GM12878 (cell line): Measurements from ENCODE around the gene CLBA1. TPM values are rescaled to one million over a fixed set of nuclear protein-coding genes. Genes with fewer than 3 reads are reported as not detected.

Source experiments
- ATAC-seq: fragments of 200-7000 bp; cut with Tn5 transposase; 3 replicates; pipeline ENCODE4 v1.9.1; 2020; ENCODE audit warnings: mild to moderate bottlenecking, moderate library complexity
- BruUV-seq: library from RNA; stranded (reverse); fragments of 400-500 nt; replicated peaks from 2 replicates; lab custom pipeline; 2021; lab: Mats Ljungman, UMichigan
- CTCF ChIA-PET: fragments of 300-600 bp; sonication (Branson Sonifier 250); formaldehyde crosslinking; extraction: SDS; loops from one replicate; lab custom pipeline; 2021; ENCODE audit warnings: inconsistent platforms; lab: Yijun Ruan, JAX
- POLR2A ChIA-PET: fragments of 350-600 bp; formaldehyde crosslinking; extraction: SDS; loops from one replicate; lab custom pipeline; 2021; ENCODE audit warnings: inconsistent platforms; lab: Charles Lee
- RAD21 ChIA-PET: fragments of 300-600 bp; sonication (Branson Sonifier 250); formaldehyde crosslinking; loops from one replicate; lab custom pipeline; 2023; ENCODE audit warnings: antibody characterized with exemption; ENCODE audit not compliant: unreplicated experiment; lab: Charles Lee
- SMC1A ChIA-PET: fragments of 300-600 bp; sonication (Branson Sonifier 250); formaldehyde crosslinking; loops from one replicate; lab custom pipeline; 2023; ENCODE audit not compliant: unreplicated experiment, uncharacterized antibody; lab: Charles Lee
- DNase-seq: peaks from one replicate; pipeline ENCODE4 v3.0.0-alpha.2; 2011; ENCODE audit warnings: low read depth, low spot score
- FAIRE-seq: peaks from 3 replicates; lab custom pipeline; 2011; peaks lifted over from hg19 to GRCh38; lab: Jason Lieb, UNC
- H2AFZ ChIP-seq: 2 replicates; pipeline ENCODE4 v1.6.0; 2011; ENCODE audit warnings: low read depth, low read length, control low read depth; ENCODE audit not compliant: control insufficient read depth
- H3K27ac ChIP-seq: 2 replicates; pipeline ENCODE4 v1.5.1; 2011; ENCODE audit warnings: control low read depth; ENCODE audit not compliant: control insufficient read depth, insufficient read depth
- H3K27me3 ChIP-seq, 2 experiments: replicated peaks in 1 of 2; 2 replicates each; pipeline versions ENCODE4 v1.6.0 to v1.6.1; 2011; ENCODE audit warnings: low read length in 1 of 2; ENCODE audit not compliant: control insufficient read depth in 2 of 2, insufficient read depth in 2 of 2
- H3K36me3 ChIP-seq, 2 experiments: 2 replicates each; pipeline ENCODE4 v1.5.1; 2011; ENCODE audit warnings: low read length in 1 of 2; ENCODE audit not compliant: control insufficient read depth in 2 of 2, insufficient read depth in 2 of 2
- H3K4me1 ChIP-seq: 2 replicates; pipeline ENCODE4 v1.6.1; 2011; ENCODE audit warnings: mild to moderate bottlenecking, low read length, moderate library complexity, mixed read lengths; ENCODE audit not compliant: control insufficient read depth, insufficient read depth
- H3K4me2 ChIP-seq: 2 replicates; pipeline ENCODE4 v1.6.0; 2011; ENCODE audit warnings: control low read depth; ENCODE audit not compliant: control insufficient read depth, insufficient read depth
- H3K4me3 ChIP-seq: fragments of 200-600 bp; sonication (generic); 2 replicates; pipeline ENCODE4 v1.5.1; 2016
- H3K79me2 ChIP-seq: 2 replicates; pipeline ENCODE4 v1.6.0; 2011; ENCODE audit warnings: low read length; ENCODE audit not compliant: control insufficient read depth, insufficient read depth
- H3K9ac ChIP-seq: 2 replicates; pipeline ENCODE4 v1.8.0; 2011; ENCODE audit warnings: low read length, control low read depth, mixed read lengths; ENCODE audit not compliant: control insufficient read depth, insufficient read depth
- H3K9me3 ChIP-seq: replicated peaks from 3 replicates; pipeline ENCODE4 v1.5.1; 2011; ENCODE audit warnings: mild to moderate bottlenecking, low read length; ENCODE audit not compliant: control insufficient read depth, insufficient read depth
- H4K20me1 ChIP-seq: 2 replicates; pipeline ENCODE4 v1.6.0; 2011; ENCODE audit not compliant: control insufficient read depth, insufficient read depth
- CBFB ChIP-seq: IDR thresholded peaks from 2 replicates; pipeline ENCODE4 v1.6.1; 2016; ENCODE audit warnings: antibody characterized with exemption, low read depth
- HDAC6 ChIP-seq: fragments of 200-600 bp; sonication (generic); IDR thresholded peaks from one replicate; pipeline ENCODE4 v1.8.0; 2017; ENCODE audit warnings: antibody characterized with exemption; ENCODE audit not compliant: unreplicated experiment
- MEF2A ChIP-seq: IDR thresholded peaks from 2 replicates; pipeline ENCODE4 v1.6.1; 2011; ENCODE audit warnings: low read depth, mild to moderate bottlenecking, low read length, moderate library complexity; ENCODE audit not compliant: insufficient read depth
- NFIC ChIP-seq: IDR thresholded peaks from 2 replicates; pipeline ENCODE4 v1.6.1; 2012; ENCODE audit warnings: low read depth, mild to moderate bottlenecking, inconsistent platforms, low read length, moderate library complexity
- PAX8 ChIP-seq: fragments of 450-650 bp; IDR thresholded peaks from 2 replicates; pipeline ENCODE4 v1.6.1; 2017; ENCODE audit warnings: mild to moderate bottlenecking, moderate library complexity
- SMAD5 ChIP-seq: IDR thresholded peaks from 2 replicates; pipeline ENCODE4 v1.6.1; 2016; ENCODE audit warnings: antibody characterized with exemption, low read depth
- SMC3 ChIP-seq: IDR thresholded peaks from 2 replicates; pipeline ENCODE4 v1.6.1; 2011; ENCODE audit warnings: low read length, improper control_type of control experiment, borderline replicate concordance
- USF2 ChIP-seq: IDR thresholded peaks from 2 replicates; pipeline ENCODE4 v1.6.1; 2011; ENCODE audit warnings: low read depth, low read length, improper control_type of control experiment, borderline replicate concordance
- ZBTB4 ChIP-seq: fragments of 450-650 bp; formaldehyde crosslinking; IDR thresholded peaks from 2 replicates; pipeline ENCODE4 v1.4.0; 2022; ENCODE audit warnings: mild to moderate bottlenecking, moderate library complexity
- ZNF24 ChIP-seq: fragments of 450-650 bp; IDR thresholded peaks from 2 replicates; pipeline ENCODE4 v1.6.1; 2017; ENCODE audit warnings: antibody characterized with exemption, mild to moderate bottlenecking
- ZNF687 ChIP-seq: fragments of 450-650 bp; IDR thresholded peaks from 2 replicates; pipeline ENCODE4 v1.6.1; 2017; ENCODE audit warnings: mild to moderate bottlenecking, moderate library complexity
- WGBS: methylation state at CpG from one replicate; pipeline ENCODE4 v1.1.6; 2016; ENCODE audit warnings: low lambda C conversion rate; ENCODE audit not compliant: insufficient replicate concordance, insufficient coverage; ENCODE audit errors: missing lambda C conversion rate; 5-methylcytosine and 5-hydroxymethylcytosine counted together
- in situ Hi-C: fragments of 300-500 bp; cut with MboI; formaldehyde crosslinking; loops from 9 replicates; pipeline ENCODE4 v1.14.3; 2018; ENCODE audit warnings: mixed read lengths
- intact Hi-C: fragments of 100-400 bp; cut with micrococcal nuclease; formaldehyde crosslinking; loops from one replicate; pipeline ENCODE4 v1.14.2; 2022; ENCODE audit not compliant: unreplicated experiment
- polyA plus RNA-seq, 11 experiments: library from polyadenylated mRNA; depleted of rRNA in 4 of 11; unstranded in 6 of 11; stranded (reverse) in 5 of 11; fragments of >200 nt; fragmentation: Nextera tagmentation in 4 of 11; fragmentation: Illumina TruSeq in 1 of 11; extraction: Ambion mirVana in 4 of 11; extraction: Trizol in 1 of 11; gene quantifications; 1 replicate in 1 of 11; 2 replicates in 10 of 11; pipeline versions ENCODE4 v1.2.1 to v1.2.3, GENCODE V29; 2011 to 2016; ENCODE audit warnings: inconsistent platforms in 2 of 11, missing spikeins in 2 of 11, low read depth in 1 of 11
- total RNA-seq, 4 experiments: library from RNA; depleted of rRNA in 3 of 4; stranded (reverse); fragments of >200 nt in 3 of 4; fragmentation: Illumina TruSeq in 1 of 4; extraction: Trizol in 1 of 4; gene quantifications; 2 replicates each; pipeline versions ENCODE4 v1.2.1 to v1.2.3, GENCODE V29; 2013 to 2021

CLBA1 gene
- total and polyA plus RNA-seq, 10 of the 15 experiments (the other 5 are each of a cell fraction or from before 2014, with no cell fraction given) = 0.07 to 1.1 (median 0.62) TPM; not detected in 1

- no peak for TF ChIP-seq ZBTB4 (CRISPR knock-in tag)
- TF ChIP-seq ZNF24 = no peak
- no peak for TF ChIP-seq CBFB
- no peak for TF ChIP-seq SMAD5
- TF ChIP-seq PAX8 = no peak
- no peak for TF ChIP-seq MEF2A
- no peak for TF ChIP-seq SMC3
- no peak for TF ChIP-seq NFIC
Observed at GRCh38 chr14:104953097-104953496, 32.5 kb upstream of the CLBA1 start (continued).

GRCh38 chr14:104953896-104954656 is 31.5 kb upstream of the CLBA1 start:
- WGBS = 37% methylated on average over 26 of the region's 26 CpGs
- H3K4me3 ChIP-seq = no peak overlapping the region

More at GRCh38 chr14:104953896-104954656, 31.5 kb upstream of the CLBA1 start:
- BruUV-seq = no TSS peak
- H4K20me1 ChIP-seq = no peaks in the 10 kb centered on the region
- intact Hi-C loops = no loop called here
- H3K9me3 ChIP-seq = no peaks in the 10 kb centered on the region
- ChIA-PET CTCF (no interaction called here), SMC1A (no interaction called here), POLR2A (no interaction called here), RAD21 (no interaction called here)
- FAIRE-seq (no peak), ATAC-seq (no peak), DNase-seq (no peak)
- no peak for TF ChIP-seq PAX8
- TF ChIP-seq HDAC6 = no peak
- no peak for TF ChIP-seq ZNF687
- no peak for TF ChIP-seq USF2
- no peak overlapping the region for H3K9ac ChIP-seq
- no peaks in the 10 kb centered on the region for H3K4me1 ChIP-seq
- H3K27me3 ChIP-seq = peaks cover 0 to 2% of the 10 kb centered on the region in 2 experiments; a peak in 2 of 4 replicates
- in situ Hi-C loops = no loop called here
- H3K4me2 ChIP-seq = no peak overlapping the region
- H2AFZ ChIP-seq = no peak overlapping the region
- H3K36me3 ChIP-seq = no peaks in the 10 kb centered on the region
- no peak overlapping the region for H3K27ac ChIP-seq
- H3K79me2 ChIP-seq = no peaks in the 10 kb centered on the region
